HEK293T (cell line): Measurements from ENCODE around the gene RANBP3.

Experiments used
- ARNT ChIP-seq: fragments of 450-650 bp; IDR thresholded peaks from 2 replicates; pipeline ENCODE4 v1.6.1; 2017; ENCODE audit warnings: mild to moderate bottlenecking
- CTBP1 ChIP-seq: fragments of 450-650 bp; IDR thresholded peaks from 2 replicates; pipeline ENCODE4 v1.6.1; 2016; ENCODE audit warnings: borderline replicate concordance
- SUZ12 ChIP-seq: fragments of 450-650 bp; IDR thresholded peaks from 2 replicates; pipeline ENCODE4 v1.6.1; 2016; ENCODE audit warnings: mild to moderate bottlenecking
- TF ChIP-seq, protein P1 (sequence below): fragments of 450-650 bp; IDR thresholded peaks from 2 replicates; pipeline ENCODE4 v1.6.1; 2016

DNA sequence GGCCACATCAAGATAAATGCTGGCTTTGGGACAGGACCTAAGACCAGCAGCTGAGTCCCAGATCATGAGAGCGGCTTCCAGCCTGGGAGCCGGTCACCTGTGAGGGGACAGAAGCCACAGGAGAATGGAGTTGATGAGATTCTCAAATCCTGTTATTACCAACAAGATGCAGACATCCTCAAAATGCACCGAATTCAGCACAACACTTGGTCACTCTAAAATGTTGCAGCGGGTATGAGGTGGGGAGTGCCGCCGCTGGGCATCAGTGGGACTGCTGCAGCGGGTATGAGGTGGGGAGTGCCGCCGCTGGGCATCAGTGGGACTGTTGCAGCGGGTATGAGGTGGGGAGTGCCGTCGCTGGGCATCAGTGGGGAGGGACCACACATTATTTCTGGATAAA is 21.2 kb downstream of the RANBP3 start:
- no peak for TF ChIP-seq SUZ12
- no peak for TF ChIP-seq ARNT
- TF ChIP-seq, protein P1, sequence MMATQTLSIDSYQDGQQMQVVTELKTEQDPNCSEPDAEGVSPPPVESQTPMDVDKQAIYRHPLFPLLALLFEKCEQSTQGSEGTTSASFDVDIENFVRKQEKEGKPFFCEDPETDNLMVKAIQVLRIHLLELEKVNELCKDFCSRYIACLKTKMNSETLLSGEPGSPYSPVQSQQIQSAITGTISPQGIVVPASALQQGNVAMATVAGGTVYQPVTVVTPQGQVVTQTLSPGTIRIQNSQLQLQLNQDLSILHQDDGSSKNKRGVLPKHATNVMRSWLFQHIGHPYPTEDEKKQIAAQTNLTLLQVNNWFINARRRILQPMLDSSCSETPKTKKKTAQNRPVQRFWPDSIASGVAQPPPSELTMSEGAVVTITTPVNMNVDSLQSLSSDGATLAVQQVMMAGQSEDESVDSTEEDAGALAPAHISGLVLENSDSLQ = no peak
- no peak for TF ChIP-seq CTBP1
